GM18867 (cell line): ENCODE data around the gene AP2B1.
"Not testable (repeated sequence)": the region's sequence is repeated elsewhere in the genome, so short reads cannot be mapped to it uniquely, and the experiment has no call there.

Experiments
- ATAC-seq: cut with Tn5 transposase; IDR thresholded peaks from one replicate; pipeline ENCODE4 v1.9.1; 2021; ENCODE audit warnings: mild to moderate bottlenecking, moderate library complexity; ENCODE audit not compliant: unreplicated experiment

AP2B1 gene

DNA sequence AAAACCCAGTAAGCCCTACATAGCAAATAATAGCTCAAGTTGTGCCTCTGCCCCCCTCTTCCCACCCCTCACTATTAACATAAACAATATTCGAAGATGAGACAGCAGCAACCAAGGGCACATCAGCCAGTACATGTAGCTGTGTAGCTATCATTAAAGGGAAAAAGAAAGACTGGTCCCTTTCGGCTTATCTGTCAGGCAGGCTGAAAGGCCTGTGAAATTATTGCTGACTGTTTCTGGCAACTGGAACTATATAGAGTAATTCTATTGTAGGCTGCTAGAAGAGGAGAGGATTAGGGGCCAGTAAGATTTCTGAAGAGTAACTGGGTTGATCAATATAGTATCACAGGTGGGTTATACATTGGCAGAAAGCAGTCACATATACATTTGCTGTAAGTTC is 107.8 kb downstream of the AP2B1 start:
- ATAC-seq: no peak

DNA sequence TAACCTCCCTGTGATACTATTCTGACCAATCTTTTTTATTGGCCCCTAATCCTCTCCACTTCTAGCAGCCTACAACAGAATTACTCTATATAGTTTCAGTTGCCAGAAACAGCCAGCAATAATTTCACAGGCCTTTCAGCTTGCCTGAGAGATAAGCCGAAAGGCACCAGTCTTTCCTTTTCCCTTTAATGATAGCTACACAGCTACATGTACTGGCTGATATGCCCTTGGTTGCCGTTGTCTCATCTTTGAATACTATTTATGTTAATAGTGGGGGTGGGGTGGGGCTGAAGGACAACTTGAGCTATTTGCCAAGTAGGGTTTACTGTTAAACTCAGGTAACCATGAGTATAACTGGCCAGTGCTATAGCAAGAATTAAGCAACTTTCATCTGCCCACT is 108.5 kb downstream of the AP2B1 start:
- ATAC-seq: no peak

DNA sequence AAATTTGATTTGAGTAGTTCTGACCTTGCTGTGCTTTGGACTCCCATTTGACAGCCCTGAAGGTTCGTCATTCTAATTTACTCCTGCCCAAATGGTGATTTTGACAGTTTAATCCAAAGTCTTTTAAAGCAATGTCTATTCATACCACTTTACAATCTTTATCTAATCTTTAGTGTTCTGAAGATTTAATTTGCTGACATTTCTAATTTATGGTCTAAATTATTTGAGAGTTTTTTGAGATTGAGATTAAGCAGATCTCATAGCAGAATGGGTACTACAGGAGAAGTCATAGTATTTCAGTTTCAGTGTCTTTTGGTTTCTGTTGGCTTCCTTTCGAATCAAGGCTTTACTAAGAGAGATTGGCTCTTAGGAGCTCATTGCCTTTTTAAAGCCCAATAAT is 111.7 kb downstream of the AP2B1 start:
- ATAC-seq: no peak

DNA sequence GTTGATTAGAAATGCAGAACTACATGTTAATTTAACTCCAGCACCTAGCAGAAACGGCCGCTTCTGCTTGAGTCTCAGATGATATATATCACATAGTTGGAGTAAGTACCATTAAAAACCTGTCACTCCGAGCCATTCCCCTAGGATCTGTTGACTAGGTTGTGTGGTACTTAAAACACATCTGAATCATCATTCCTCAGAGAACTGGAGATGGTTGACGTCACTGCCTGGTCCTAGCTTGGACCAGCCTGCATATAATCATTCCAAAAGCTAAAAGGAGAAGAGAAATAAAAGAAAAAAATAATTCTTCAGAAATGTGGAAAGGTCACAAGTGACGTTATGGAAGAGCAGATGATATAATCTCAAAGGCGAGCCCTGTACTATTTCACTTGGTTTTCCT is 113.0 kb downstream of the AP2B1 start:
- no peak for ATAC-seq

DNA sequence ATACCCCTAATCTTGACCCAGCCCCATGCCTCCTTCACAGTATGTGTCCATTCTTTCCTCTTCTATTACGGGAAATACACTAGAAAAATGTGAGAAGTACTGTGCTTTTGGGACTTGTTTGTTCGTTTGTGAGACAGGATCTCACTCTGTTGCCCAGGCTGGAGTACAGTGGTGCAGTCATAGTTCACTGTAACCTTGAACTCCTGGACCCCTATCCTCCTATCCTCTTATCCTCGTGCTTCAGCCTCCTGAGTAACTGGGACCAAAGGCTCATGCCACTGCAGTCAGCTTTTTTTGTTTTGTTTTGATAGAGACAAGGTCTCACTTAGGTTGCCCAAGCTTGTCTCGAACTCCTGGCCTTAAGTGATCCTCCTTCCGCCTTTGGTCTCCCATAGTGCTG is 114.4 kb downstream of the AP2B1 start:
- ATAC-seq: no peak

DNA sequence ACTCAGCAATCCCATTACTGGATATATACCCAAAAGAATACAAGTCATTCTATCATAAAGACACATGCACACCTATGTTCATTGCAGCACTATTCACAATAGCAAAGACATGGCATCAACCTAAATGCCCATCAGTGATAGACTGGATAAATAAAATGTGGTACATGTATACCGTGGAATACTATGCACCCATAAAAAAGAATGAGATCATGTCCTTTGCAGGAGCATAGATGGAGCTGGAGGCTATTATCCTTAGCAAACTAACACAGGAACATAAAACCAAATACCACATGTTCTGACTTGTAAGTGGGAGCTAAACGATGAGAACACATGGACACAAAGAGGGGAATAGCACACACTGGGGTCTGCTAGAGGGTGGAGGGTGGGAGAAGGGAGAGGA is 116.2 kb downstream of the AP2B1 start:
- not testable (repeated sequence) for ATAC-seq

DNA sequence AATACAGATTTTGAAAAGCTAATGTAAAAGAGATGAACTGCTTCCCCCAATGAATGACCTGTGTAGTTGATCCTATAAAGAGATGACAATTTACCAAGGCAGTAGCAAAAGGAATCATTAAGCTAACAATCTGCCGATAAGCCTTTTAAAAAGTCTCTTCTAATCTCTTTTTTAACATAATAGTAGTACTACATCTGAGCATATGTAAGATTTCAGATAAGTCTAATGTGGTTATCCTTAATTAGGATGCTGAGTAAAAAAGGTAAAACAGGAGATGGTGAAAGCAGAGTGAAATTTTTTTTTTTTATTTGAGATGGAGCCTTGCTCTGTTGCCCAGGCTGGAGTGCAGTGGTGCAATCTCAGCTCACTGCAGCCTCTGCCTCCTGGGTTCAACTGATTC is 118.1 kb downstream of the AP2B1 start:
- no peak for ATAC-seq

DNA sequence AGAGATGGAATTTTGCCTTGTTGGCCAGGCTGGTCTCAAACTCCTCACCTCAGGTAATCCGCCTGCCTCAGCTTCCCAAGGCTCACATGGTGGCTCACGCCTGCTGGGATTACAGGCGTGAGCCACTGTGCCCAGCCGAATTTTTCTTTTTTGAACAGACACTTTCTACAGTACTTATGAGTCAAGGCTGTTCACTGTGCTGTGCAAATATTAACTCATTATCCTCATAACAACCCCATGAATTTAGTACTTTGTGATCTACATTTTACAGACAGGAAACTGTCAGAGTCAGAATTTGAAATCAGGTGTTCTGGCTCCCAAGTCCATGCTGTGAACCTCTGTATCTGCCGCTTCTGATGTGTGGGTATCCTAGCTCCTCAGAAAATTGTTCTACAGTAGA is 118.6 kb downstream of the AP2B1 start:
- no peak for ATAC-seq

DNA sequence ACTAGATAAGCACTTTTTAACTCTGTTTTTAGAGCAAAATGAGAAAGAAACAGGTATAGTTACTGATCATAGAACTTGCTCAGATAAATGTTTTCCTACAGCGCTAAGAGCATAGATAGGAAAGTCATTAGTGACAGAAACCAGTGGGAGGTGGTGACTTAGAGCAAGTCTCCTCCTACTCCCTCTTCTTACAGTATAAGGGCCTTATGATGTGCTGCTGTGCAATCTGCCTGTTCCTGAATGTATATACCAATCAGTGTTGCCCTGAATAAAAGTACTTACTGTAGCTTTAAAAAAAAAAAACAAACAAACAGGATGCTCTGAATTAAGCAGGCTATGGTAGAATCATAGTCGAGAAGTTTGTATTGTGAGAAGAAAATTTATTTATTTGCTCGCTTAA is 121.0 kb downstream of the AP2B1 start:
- no peak for ATAC-seq

DNA sequence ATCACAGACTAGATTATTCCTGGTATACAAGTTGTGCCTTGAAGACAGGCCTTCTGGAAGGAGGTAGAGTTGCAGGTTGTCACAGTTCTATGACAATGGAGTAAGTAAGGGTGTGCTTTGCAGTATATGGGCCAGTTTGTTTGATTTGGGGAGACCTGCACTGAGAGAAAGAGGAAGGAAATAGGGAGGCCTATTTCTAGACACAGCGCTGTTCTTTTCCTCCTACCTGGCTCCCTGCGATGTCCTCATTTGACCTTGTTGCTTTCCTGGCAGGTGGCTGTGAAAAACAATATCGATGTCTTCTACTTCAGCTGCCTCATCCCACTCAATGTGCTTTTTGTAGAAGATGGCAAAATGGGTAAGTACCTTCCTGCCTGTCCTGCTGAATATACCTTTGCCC is 121.8 kb downstream of the AP2B1 start:
- ATAC-seq: no peak

DNA sequence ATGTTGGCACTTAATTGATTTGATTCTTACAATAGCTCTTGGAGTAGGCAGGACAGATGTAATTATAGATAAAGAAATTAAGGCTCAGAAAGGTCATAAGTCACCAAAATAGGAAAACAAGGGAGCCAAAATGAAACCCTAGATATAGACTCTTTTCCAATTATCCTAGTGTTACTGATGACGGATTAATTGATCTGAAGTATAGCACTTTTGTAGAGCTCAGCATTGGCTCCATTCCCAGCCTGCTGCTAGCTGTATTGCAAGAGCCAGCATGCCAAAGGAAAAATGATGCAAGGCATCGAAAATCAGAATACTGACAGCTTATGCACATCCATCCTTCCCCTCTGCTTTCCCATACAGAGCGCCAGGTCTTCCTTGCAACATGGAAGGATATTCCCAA is 122.8 kb downstream of the AP2B1 start:
- ATAC-seq: no peak

DNA sequence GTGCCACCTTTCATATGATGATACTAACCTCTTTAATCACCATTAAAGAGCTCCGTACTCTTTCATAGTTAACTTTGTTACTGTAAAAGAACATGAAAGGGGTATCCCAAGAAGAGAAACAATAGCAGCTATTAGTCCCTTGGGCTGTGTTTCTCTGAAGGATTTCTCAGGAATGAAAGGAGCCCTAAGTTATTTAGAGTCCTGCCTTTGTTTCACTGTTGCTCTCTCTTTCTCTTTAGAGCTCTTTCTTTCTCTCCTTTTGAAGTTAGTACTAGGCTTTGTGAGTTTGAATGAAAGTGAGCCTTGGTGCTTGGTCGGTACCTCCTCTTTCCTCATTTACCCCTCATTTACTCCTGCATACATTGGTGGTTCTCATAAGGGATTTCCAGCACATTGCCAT is 123.8 kb downstream of the AP2B1 start:
- ATAC-seq: no peak

DNA sequence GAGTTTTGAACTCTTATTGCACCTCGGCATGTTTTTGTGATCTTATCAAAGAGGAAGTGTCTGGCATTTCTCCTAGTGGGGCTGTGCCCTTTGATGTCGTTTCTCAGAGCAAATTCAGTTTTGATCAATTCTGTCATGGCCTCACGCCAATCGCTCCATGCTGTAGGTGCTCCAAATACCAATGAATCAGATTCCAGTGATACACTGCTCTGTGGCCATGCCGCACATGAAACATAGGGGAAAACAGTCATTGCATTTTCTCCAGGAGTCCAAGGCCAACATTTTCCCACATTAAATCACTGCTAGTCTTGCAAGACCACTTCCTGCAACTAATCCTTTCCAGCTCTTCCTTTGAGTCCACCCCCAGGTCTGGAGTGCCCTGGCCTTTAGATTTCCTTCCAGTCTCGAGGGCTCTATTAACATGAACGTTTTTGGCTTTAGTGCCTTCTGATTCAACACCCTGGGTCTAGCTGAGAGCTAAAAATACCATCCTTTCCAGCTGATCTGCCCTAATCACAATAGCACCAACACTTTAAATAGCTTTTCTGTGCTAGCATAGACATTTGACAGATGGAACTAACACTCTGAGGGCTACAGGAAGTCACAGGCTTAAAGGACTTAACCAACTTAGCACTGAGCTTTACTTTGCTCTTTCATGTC is 126.1 kb downstream of the AP2B1 start:
- ATAC-seq: no peak

DNA sequence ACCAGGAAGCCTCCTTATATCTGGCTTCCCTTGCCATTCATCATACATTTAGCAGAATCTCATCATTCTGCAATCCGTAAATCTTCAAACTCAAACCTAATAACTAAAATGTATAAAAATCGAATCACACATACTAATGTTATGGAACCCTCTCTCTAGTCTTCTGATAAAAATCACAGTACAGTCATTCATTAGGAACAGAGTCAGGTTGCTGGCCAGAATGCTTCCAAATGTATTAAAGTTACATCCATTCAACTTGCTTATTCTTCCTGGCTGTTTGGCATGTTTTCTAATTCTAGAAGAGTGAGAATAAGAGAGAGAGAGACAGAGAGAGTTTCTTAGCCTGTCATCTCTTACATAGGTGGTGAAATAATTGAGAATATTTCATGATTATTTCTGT is 127.9 kb downstream of the AP2B1 start:
- ATAC-seq: no peak

DNA sequence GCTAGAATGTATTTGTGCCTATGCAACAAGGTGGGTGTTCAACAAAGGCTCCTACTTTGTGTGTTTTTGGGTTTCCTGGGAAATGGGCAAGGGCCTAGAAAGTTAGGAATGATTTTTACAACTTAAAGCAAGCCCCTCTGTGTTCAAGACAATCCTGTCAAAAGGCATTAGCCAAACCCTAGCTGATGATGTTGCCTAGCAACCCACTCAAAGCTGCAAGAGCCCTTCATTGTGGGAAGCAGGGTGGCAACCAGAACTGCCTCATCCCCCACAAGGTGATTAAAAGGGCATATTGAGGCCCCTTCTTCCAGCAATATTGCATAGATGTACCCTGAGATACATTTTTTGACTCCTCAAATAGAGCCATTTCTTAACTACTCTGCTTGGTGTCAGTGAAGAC is 128.3 kb downstream of the AP2B1 start:
- no peak for ATAC-seq

DNA sequence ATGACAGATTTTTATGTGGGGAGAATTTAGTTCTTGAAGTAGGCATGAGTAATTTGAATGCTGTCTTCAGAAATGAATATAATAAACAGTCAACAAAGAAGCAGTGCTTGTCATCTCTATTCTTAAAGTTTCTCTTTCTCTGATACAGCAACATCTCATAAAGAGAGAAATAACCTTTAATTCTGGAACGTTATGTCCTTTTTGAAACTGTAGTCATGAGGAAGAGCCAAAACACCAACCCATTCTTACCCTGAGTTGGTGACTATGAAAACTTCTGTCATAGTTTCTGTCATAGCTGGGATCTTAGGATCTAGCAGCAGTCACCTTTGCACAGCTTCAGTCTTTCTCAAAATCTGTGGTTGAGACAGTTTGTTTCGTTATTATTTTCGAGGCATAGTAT is 129.1 kb downstream of the AP2B1 start:
- ATAC-seq: no peak

DNA sequence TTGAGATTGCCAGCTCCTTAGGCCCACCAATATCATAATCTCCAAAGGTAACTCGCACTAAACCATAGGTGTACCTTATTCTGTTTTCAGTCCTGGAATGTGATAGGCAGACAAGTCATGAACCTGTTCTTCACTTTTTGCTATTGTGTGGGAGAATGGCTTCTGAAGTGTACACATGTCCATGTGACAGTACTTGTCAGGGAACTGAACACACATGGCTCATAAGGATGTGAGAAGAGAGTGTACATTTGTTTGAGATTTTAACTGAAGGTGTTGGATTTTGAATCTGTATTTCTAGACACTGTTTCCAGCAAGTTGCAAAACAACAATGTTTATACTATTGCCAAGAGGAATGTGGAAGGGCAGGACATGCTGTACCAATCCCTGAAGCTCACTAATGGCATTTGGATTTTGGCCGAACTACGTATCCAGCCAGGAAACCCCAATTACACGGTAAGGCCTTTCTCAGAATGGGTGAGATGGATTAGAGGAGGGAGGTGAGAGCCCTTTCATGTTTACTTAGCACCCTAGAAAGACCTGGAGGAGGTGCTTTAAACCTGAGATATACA is 129.9 kb downstream of the AP2B1 start:
- ATAC-seq: no peak

DNA sequence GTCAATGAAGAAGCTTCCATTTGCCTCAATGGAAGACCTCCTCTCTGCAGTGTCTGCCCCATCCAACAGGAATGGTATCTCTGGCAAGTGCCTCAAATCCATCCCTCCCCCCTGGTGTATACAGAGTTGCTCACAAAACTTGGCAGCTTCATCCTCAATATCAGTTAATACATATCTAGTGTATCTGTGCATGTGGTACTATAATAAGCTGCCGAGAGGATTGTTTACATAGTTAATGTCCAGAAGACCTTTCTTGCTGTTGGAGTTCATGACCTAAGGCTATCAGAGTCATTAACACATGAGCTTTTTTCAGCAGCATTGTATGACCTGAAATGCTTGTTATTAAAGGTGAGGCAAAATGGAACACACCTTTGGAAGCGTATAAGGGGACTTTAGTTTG is 130.4 kb downstream of the AP2B1 start:
- no peak for ATAC-seq

DNA sequence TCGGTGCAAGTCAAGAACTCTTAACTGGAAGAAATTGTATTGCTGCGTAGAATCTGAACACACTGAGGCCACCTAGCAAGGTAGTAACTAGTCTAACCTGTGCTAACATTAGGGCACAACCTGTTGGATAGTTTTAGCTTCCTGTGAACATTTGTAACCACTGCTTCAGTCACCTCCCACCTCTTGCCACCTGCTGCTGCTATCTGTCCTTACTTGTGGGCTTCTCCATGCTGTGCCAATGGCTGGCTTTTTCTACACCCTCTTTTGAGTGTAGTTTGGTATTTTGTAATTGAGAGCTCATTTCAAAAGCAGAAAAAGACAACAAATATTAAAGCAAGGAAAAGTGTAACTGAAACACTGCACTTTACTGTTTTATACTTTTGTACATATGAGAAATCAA is 136.6 kb downstream of the AP2B1 start:
- no peak for ATAC-seq

DNA sequence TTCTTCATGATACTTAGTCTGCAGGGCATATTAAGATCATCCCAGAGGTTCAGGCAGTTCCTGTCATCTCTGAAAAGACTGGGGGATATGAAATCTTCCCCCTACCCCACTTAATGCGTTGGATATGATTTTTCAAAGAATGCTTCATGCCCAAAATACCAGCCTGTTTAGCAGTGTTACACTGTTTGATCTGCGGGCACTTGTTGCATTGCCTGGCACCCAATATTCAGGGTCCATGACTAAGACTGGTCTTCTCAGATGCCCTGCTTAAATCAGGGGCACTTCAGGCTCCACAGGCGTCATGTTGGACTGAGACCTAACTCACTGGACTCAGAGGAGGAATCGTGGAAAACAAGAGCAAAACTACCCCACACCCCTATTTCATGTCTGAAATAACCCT is 137.9 kb downstream of the AP2B1 start:
- no peak for ATAC-seq

DNA sequence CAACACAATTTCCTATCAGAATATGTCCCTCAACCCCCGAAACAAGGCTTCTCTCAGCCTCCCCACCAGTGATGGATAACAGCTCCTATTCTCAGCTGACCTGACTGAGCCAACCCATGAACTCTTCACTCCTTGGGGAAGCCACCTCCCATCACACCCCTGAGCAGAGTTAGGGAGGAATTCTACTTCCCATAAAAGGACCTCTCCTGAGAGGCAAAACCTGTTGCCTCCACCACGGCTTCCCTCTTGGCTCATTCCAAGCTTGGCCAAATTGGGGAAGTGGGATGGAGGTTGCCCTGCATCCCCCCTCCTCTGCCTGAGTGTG is 138.6 kb downstream of the AP2B1 start:
- no peak for ATAC-seq

DNA sequence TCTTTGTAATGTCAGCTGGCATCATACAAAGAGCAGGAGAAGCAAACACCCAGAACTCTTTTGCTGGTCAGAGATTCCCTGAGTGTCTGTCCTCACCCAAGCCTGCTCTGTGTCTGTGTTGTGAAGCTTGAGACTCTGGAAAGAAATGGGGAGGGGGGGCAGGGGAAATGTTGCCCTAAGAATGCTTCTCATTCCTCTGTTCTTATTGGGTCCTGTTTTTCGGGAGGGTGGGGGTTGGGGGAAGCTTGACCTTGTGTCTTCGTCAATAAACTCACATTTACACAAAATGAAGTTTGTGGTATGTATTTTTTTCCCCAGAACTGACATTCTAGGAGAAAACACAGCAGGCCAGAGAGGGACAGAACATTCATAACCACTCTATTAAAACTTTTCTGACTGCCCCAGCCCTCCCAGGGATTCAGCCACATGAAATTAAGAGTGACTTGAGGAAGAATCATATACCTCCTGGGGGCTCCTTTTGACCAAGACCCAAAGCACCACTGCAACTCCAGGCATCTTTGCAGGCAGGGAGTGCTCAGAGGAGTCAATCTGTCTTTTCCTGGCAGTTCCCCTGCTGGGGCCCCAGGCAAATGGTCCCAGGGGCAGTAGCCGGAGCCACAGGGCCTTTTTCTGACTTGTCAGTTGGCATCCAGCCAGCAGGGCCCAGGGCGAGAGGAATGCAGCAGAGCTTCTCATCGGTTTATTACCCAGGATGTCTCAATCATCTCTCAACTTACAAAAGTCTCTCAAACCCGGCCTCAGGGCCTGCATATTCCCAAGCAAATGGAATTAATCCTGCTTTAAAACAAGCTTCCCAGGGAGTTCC is 139.2 kb downstream of the AP2B1 start:
- ATAC-seq: no peak
